SK-N-MC (cell line): ENCODE measurements around the gene BCL2L1.

Experiments
- EZH2 ChIP-seq: fragments of 200-600 bp; sonication (generic); IDR thresholded peaks from one replicate; pipeline ENCODE4 v1.6.1; 2017; ENCODE audit warnings: antibody characterized with exemption
- FOXP2 ChIP-seq: optimal IDR thresholded peaks from 2 replicates; pipeline ENCODE3; 2011; ENCODE audit warnings: mild to moderate bottlenecking, moderate library complexity; ENCODE audit not compliant: insufficient read depth; ENCODE audit errors: extremely low read length, control extremely low read depth
- POLR2AphosphoS5 ChIP-seq: IDR thresholded peaks from 2 replicates; pipeline ENCODE4 v1.6.1; 2012; ENCODE audit warnings: mild to moderate bottlenecking, low read depth, low read length, borderline replicate concordance

GRCh38 chr20:31617432-31618104, 105.1 kb downstream of the BCL2L1 start:
- no peak for TF ChIP-seq POLR2AphosphoS5
- no peak for TF ChIP-seq EZH2
- TF ChIP-seq FOXP2 = no peak
